Ectodermal cell (in vitro differentiated cells): ENCODE results near the gene COA6.

Experiments
- H3K27ac ChIP-seq: 2 replicates; pipeline ENCODE4 v1.7.0; 2013; ENCODE audit warnings: mild to moderate bottlenecking, low read depth, low read length; ENCODE audit not compliant: insufficient read depth, poor library complexity, severe bottlenecking
- H3K27me3 ChIP-seq: 2 replicates; pipeline ENCODE4 v1.7.0; 2013; ENCODE audit warnings: mild to moderate bottlenecking, low read length; ENCODE audit not compliant: insufficient read depth, control insufficient read depth, poor library complexity, severe bottlenecking
- H3K36me3 ChIP-seq: one replicate; pipeline ENCODE4 v1.7.0; 2013; ENCODE audit warnings: low read length; ENCODE audit not compliant: control insufficient read depth, insufficient read depth
- H3K4me1 ChIP-seq: one replicate; pipeline ENCODE4 v1.7.0; 2013; ENCODE audit warnings: low read length; ENCODE audit not compliant: control insufficient read depth, insufficient read depth
- H3K4me3 ChIP-seq: 2 replicates; pipeline ENCODE4 v1.7.0; 2013; ENCODE audit warnings: low read depth, low read length, control low read depth; ENCODE audit not compliant: insufficient read depth
- H3K9me3 ChIP-seq: 2 replicates; pipeline ENCODE4 v1.7.0; 2013; ENCODE audit warnings: mild to moderate bottlenecking, low read length, moderate library complexity; ENCODE audit not compliant: control insufficient read depth
- WGBS, 2 experiments: methylation state at CpG; one replicate each; pipeline ENCODE4 v1.1.7; 2013; ENCODE audit warnings: missing lambda C conversion rate in 2 of 2; 5-methylcytosine and 5-hydroxymethylcytosine counted together

The COA6 gene

DNA sequence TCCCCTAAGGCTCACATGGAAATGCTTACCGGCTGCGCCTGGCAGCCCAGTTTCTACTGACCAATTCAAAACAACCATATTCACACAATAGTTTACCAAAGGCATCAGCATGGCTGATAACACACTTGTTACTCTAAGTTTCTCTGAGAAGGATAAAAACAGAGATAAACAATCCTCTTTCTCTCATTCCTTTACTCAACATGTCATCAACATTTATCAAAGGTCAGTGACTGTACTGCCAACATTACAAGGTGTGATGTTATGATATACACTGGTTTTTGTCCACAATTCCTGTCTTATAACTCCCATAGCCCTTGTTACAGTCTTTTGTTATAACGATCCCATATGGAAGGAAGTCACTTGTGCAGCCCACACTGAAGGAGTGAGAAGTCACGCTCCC, 33.6 kb downstream of the COA6 start:
- Histone ChIP-seq H3K4me3 (no peak overlapping the region), H3K36me3 (no peaks in the 10 kb centered on the region), H3K27ac (no peak overlapping the region), H3K4me1 (no peaks in the 10 kb centered on the region), H3K27me3 (no peaks in the 10 kb centered on the region), H3K9me3 (no peaks in the 10 kb centered on the region)
- WGBS, 2 experiments, result 94 to 95% methylated on average over 3 to 4 of the region's 4 CpGs

DNA sequence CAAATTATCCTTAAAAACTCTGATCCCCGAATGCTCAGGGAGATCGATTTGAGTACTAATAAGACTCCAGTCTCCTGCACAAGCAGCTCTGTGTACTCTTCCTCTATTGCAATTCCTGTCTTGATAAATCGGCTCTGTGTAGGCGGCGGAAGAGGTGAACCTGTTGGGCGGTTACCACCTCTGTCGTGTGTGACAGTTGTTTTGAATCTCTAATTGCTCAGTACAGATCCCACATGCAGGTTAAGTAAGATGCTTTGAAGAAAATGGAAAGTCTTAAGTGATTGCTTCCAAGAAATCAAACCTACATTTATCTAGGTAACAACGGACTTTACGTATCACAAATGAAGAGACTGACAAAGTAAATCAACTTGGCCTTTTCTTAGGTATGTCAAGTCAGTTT, 35.5 kb downstream of the COA6 start:
- Histone ChIP-seq H3K4me1 (no peaks in the 10 kb centered on the region), H3K9me3 (no peaks in the 10 kb centered on the region), H3K4me3 (no peak overlapping the region), H3K27me3 (no peaks in the 10 kb centered on the region), H3K36me3 (no peaks in the 10 kb centered on the region), H3K27ac (no peak overlapping the region)
- 93 to 97% methylated on average over 9 of the region's 9 CpGs for WGBS, 2 experiments

DNA sequence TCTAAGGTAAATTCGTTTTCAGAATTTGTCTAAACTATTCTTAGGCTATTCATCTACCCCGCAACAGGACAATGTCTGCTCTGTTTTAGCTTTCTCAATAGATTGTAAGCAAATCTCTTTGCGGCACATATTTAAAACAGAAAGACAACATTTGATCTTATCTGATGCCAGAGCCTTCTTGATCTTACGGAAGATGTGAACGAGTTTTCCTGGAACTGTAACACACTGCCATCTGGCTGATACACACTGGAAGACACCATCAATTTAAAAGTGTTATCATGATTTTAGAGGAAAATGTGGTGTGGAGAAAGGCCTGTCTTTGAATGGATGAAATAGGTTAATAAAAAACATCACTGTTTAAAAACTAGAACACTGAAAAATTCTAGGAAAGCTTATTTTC, 36.1 kb downstream of the COA6 start:
- no peak overlapping the region for H3K27ac ChIP-seq
- H3K9me3 ChIP-seq, result no peaks in the 10 kb centered on the region
- H3K4me1 ChIP-seq, result no peaks in the 10 kb centered on the region
- H3K27me3 ChIP-seq, result no peaks in the 10 kb centered on the region
- no peaks in the 10 kb centered on the region for H3K36me3 ChIP-seq
- no peak overlapping the region for H3K4me3 ChIP-seq
- WGBS, 2 experiments, result 95 to 96% methylated on average over 5 of the region's 5 CpGs

DNA sequence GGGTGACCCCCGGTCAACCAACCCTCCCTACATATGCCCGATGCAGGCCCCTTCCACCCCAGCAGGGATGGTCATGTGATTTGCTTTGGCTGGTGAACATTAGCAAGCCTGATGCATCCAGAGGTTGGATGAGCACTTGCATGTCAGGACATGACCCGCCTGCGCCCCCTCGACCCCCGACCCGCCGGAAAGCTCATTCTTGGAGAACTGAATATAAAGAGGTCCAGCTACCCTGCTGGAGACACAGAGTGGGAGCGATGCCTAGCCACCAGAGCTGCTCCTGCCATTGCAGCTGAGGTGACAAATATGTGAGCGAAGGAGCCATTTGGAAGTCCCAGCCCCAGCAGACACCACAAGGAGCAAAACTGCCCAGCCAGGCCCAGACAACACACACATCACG, 39.6 kb downstream of the COA6 start:
- Histone ChIP-seq H3K27me3 (no peaks in the 10 kb centered on the region), H3K36me3 (peaks cover 7% of the 10 kb centered on the region), H3K4me3 (no peak overlapping the region), H3K4me1 (no peaks in the 10 kb centered on the region), H3K9me3 (no peaks in the 10 kb centered on the region), H3K27ac (no peak overlapping the region)
- 93 to 95% methylated on average over 11 of the region's 11 CpGs for WGBS, 2 experiments

DNA sequence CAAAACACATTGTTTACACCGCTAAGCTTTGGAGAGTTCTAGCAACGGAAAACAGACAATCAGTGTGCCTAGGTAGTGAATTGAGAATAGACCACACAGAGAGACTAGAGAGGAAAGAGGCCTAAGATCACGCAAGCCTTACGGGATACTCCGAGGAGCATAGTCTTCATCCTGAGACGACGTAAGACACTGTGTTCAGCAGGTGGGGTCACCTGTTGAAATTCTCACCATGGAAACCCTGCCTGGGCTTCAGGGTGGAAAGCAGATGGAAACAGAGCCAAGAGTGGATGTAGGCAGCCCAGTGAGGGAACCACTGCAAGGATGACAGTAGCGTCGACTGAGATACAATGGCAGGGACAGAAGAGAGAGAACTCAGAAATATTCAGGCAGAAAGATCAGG, 40.2 kb downstream of the COA6 start:
- H3K36me3 ChIP-seq, result peaks cover 7% of the 10 kb centered on the region
- H3K4me3 ChIP-seq, result no peak overlapping the region
- WGBS, 2 experiments, result 95 to 97% methylated on average over 9 of the region's 9 CpGs
- no peak overlapping the region for H3K27ac ChIP-seq
- H3K9me3 ChIP-seq, result no peaks in the 10 kb centered on the region
- H3K4me1 ChIP-seq, result no peaks in the 10 kb centered on the region
- H3K27me3 ChIP-seq, result no peaks in the 10 kb centered on the region

DNA sequence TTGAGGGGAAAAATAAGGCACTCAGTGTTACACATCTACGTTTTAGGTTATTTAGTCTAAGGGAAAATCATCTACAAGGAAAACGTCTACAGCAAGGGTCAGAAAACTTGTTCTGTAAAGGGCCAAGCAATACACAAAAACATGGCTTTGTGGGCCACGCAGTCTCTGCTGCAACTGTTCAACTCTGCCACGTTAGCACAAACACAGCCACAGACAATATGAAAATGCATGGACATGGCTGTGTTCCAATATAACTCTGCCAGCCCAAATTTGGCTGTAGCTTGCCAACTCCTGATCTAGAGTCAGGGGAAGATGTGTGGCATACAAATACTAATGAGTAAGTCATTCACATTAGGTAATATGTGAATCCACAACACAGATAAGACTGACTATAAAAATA, 40.7 kb downstream of the COA6 start:
- peaks cover 7% of the 10 kb centered on the region for H3K36me3 ChIP-seq
- H3K27me3 ChIP-seq, result no peaks in the 10 kb centered on the region
- 93 to 97% methylated on average over 4 of the region's 4 CpGs for WGBS, 2 experiments
- no peak overlapping the region for H3K4me3 ChIP-seq
- H3K27ac ChIP-seq, result no peak overlapping the region
- H3K9me3 ChIP-seq, result no peaks in the 10 kb centered on the region
- no peaks in the 10 kb centered on the region for H3K4me1 ChIP-seq

DNA sequence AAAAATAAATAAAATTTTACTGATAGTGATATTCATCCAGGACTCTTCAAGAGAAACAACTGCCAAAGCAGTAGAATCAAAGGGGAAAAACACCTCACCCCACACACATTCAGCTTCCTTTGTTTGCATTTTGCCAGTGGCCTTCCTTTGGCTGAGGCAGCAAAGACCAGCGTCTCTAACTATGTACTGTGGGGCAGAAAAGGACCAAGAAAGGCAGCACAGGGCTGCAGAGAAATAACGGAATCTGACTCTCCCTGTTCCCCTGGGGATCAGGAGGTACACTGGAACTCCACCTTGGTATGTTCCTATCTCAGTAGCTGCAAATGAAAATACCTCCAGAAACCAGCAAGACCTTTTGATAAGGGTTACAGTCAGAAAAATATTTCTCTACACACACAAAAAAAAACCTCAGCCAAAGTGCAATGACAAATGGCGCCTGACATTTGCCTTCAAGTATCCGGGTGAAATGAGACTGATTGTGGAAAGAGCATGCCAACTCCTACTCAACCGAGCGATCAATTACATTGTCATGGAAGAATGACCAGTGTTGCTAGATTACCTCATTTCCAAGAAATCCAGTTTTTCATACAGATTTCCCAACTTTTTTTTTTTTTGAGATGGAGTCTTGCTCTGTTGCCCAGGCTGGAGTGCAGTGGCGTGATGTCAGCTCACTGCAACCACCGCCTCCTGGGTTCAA, 54.8 kb downstream of the COA6 start:
- Histone ChIP-seq H3K27me3 (no peaks in the 10 kb centered on the region), H3K4me1 (no peaks in the 10 kb centered on the region), H3K36me3 (peaks cover 21% of the 10 kb centered on the region), H3K4me3 (no peak overlapping the region), H3K9me3 (no peaks in the 10 kb centered on the region), H3K27ac (no peak overlapping the region)
- WGBS, 2 experiments, result 89 to 90% methylated on average over 8 of the region's 8 CpGs

DNA sequence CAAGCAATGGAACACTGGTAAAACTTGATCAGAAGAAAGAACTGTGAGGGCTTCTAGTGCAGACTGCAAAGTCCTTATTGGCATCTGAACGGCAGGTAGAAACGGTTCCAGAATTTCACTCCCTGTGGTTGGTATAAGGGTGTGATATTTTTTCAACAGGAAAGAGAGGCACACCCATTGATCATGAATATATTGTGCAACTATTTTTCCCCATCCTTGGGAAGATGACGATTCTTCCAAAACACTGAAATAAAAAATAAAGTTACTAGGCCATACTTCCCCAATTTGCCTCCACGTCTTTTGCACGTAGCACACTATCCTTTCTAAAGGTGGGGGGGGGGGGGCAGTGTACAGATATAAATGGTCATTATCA, 56.2 kb downstream of the COA6 start:
- H3K27me3 ChIP-seq, result no peaks in the 10 kb centered on the region
- 98% methylated on average over 3 to 5 of the region's 5 CpGs for WGBS, 2 experiments
- no peak overlapping the region for H3K27ac ChIP-seq
- H3K9me3 ChIP-seq, result no peaks in the 10 kb centered on the region
- no peak overlapping the region for H3K4me3 ChIP-seq
- peaks cover 21% of the 10 kb centered on the region for H3K36me3 ChIP-seq
- H3K4me1 ChIP-seq, result no peaks in the 10 kb centered on the region

DNA sequence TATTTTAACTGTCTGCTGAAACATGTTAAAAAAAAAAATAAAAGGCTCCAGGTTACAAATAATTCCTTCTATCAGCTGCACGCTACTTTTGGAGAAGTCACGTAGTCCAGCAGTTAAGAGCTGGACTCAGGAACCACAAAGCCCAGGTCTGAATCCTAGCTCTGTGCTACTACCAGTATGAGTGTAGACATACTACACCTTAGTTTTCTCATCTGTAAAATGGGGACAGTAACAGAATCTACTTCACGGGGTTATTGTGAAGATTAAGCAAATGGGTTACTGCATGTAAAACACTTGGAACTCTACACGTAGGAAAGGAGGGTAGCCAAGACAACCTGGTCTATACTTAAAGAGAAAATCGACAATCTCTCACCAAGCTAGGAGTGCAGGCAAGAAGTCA, 57.4 kb downstream of the COA6 start:
- Histone ChIP-seq H3K9me3 (no peaks in the 10 kb centered on the region), H3K27ac (no peak overlapping the region), H3K4me1 (no peaks in the 10 kb centered on the region), H3K4me3 (no peak overlapping the region), H3K27me3 (no peaks in the 10 kb centered on the region), H3K36me3 (peaks cover 21% of the 10 kb centered on the region)
- 94% methylated on average over 5 of the region's 5 CpGs for WGBS, 2 experiments

DNA sequence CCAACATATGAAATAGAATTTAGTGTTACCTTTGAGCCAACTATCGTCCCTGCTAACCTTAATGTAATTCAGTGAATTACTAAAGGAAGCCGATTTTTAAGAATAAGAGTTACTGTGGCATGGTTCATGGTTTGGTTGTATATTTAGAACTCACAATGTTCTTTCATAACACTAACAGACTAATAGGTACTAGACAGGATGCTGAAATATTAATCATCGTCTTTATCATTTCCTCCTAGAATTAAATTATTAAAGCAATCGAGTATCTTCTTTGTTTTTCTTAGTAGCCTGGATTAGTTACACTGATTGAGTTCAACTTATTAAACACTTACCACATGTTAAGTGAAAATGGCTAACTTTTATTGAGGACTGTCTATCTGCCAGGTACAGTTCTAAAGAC, 58.0 kb downstream of the COA6 start:
- H3K27me3 ChIP-seq, result no peaks in the 10 kb centered on the region
- H3K9me3 ChIP-seq, result no peaks in the 10 kb centered on the region
- no peak overlapping the region for H3K4me3 ChIP-seq
- H3K27ac ChIP-seq, result no peak overlapping the region
- WGBS, 2 experiments, result 89 to 100% methylated on average over 1 to 3 of the region's 4 CpGs
- H3K36me3 ChIP-seq, result peaks cover 21% of the 10 kb centered on the region
- no peaks in the 10 kb centered on the region for H3K4me1 ChIP-seq
